Activated CD4-positive, CD25-positive, alpha-beta regulatory T cell treated with anti-CD3 and anti-CD28 coated beads, Interleukin-2, amount 50 U/mL, for 72 hours (primary cell): ENCODE data around the gene DUS4L.
"Not testable (repeated sequence)": the region's sequence is repeated elsewhere in the genome, so short reads cannot be mapped to it uniquely, and the experiment has no call there.

Experiments
- DNase-seq: peaks from one replicate; pipeline ENCODE4 v3.0.0; 2021

DUS4L gene, protein sequence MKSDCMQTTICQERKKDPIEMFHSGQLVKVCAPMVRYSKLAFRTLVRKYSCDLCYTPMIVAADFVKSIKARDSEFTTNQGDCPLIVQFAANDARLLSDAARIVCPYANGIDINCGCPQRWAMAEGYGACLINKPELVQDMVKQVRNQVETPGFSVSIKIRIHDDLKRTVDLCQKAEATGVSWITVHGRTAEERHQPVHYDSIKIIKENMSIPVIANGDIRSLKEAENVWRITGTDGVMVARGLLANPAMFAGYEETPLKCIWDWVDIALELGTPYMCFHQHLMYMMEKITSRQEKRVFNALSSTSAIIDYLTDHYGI

DNA sequence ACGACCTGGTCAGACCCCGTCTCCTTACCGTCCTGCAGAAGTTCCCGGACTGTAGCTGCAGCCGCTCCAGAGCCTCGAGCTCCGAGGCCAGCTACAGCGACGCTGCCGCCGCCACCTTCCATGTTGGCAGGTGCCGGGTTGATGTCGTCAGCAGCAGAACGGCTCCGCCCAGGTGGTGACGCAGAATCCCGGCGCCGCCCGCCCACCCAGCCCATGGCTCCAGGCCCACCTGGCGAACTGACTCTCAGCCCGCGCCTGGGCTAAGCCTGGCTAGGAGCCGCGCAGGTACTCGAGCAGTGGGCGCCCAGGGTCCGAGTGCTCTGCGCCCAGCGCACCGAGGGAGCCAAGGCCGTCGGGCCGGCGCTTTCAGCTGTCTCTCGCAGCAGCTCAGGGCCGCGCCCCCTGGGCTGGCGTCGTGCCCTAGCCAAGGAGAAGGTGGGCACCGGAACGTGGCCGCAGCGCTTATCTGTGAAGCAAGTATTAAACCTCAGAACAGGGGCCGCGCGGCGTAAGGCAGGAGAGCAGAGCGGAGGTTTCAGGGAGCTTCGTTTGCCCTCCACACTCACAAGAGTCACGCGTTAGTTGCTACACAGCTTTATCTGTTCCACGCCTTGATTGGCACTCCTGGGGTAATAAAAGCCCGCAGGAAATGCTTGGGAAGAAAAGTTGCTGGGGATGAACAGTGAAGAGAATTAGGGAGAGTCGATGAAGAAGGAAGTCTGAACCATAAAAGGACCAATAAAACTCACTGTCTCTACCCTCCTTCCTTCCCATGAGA, at the start of gene DUS4L, which contains the start of gene COG5:
DUS4L (plus strand) TSS at position 197 of the 778 bp plus-strand sequence. CDS start 3,100 bp downstream, outside the sequence.
COG5 (minus strand) TSS at position 146 of the 778 bp plus-strand sequence; CDS start at position 122, 24 bp downstream.
- DNase-seq = peak; percentile 79

DNA sequence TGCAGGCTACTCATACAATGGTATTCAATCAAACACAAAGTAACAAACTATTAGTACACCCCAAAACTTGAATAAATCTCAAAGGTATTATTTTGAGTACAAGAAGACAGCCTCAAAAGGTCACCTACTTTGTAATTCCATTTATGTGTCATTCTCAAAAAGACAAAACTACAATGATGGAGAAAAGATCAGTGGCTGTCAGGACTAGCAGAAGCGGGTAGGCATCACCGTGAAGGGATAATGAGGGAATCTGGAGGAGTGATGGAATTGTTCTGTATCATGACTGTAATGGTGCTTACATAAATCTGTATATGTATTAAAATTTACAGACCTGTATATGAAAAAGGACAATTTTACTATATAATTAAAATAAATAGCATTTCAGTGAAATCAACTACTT, 37.1 kb upstream of the DUS4L start:
- DNase-seq = no peak

DNA sequence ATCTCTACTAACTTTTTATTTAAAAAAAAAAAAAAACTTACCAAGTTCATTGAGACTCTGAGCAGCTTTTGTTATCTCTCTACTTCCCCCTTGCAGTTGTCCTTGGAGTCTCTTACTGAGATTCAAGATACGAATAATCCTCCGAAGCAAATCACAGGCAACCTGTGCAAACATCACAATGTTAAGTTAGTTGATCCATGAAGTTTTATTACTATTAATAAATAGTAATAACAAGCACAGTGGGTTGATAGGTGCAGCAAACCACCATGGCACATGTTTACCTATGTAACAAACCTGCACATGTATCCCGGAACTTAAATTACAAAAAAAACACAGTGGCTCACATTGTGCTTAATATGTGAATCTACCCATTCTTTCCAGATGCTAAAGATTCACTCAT, 36.6 kb upstream of the DUS4L start:
- no peak for DNase-seq

DNA sequence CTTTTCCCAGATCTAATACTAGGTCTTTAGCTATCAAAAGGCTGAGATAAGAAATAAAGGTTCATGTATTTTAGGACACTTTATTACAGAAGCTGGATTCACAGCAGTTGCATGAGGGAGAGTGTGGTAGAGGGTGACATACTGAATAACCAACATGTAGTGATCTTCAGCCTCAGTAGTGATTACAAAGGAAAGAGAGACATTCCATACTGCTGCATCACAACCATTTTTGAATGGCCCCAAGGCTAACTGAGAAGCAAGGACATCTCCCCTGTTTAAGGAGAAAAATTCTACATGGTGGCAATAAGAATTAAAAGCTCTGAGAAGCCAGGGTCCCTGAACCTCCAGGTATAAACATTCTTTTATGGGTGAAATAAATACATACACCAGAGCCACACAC, 35.3 kb upstream of the DUS4L start:
- DNase-seq = no peak

DNA sequence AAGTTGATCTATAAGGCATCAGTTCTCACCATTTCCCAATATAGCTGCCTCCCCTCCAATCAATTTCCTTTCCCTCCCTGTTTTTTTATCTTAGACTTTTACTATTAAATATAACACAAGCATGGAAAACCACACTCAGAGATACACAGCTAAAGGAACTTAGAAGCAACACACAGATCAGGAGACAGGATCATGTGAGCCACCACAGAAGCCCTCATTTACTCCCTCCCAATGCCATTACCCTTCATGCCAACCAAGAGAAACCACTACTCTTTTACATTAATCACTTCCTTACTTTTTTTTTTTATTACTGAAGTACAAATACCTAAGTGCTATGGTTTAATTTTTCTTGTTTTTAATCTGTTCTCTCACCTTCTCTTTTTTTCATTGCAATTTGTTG, 33.0 kb upstream of the DUS4L start:
- no peak for DNase-seq

DNA sequence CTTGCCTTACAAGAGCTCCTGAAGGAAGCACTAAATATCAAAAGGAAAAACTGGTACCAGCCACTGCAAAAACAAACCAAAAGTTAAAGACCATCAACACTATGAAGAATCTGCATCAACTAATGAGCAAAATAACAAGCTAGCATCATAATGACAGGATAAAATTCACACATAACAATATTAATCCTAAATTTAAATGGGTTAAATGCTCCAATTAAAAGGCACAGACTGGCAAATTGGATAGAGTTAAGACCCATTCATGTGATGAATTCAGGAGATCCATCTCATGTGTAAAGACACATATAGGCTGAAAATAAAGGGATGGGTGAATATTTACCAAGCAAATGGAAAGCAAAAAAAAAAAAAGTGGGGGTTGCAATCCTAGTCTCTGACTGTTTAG, 29.6 kb upstream of the DUS4L start:
- no peak for DNase-seq

DNA sequence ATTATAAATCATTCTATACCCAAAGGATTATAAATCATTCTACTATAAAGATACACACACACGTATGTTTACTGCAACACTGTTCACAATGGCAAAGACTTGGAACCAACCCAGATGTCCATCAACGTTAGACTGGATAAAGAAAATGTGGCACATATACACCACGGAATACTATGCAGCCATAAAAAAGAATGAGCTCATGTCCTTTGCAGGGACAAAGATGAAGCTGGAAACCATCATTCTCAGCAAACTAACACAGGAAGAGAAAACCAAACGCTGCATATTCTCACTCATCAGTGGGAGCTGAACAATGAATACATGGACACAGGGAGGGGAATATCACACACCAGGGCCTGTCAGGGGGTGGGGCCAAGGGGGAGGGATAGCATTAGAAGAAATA, 26.5 kb upstream of the DUS4L start:
- not testable (repeated sequence) for DNase-seq

DNA sequence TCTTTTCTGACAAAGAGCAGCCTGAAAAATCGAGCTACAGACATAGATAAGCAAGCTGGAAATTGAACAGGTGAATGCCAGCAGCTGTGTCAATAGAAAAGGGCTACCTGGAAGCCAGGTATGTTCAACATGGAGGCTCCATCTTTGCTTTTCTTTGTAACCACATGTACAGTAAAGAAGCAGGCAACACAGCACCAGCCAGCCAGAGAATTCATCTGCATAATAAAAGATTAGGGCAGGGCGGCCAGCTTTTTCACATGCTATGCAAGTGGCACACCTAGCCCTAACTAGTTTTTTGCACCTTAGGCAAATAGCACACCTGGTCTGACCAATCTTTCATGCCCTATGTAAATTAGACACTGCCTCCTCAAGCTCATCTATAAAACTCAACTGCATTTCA, 25.8 kb upstream of the DUS4L start:
- no peak for DNase-seq

DNA sequence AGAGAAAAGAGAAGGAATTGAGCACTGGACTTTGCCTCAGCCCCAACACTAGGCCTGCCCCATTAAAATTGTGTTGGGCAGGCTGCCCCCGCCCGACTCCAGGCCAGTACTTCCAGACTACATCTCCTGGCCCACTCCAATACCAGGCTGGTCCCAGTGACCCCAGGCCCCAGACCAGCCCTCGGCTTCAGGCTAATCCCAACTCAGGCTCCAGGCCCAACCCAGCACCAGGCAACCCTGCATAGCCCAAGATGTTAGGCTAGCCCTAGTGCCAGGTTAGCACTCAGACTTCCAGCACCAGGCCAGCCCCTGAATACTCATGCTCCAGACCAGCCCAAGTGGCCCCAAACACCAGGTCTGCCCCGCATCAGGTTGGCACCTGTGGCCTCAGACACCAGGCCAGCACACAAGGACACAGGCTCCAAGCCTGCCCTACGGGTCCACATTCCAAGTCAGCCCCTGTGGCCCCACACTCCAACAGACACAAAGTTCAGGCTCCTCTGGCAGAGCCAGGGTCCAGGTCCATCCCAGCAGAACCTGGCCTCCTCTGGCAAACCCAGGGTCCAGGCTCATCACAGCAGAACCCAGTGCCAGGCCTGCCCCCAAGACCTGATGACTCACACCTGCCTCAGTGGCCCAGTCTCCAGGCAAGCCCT, 20.3 kb upstream of the DUS4L start:
- DNase-seq = no peak

DNA sequence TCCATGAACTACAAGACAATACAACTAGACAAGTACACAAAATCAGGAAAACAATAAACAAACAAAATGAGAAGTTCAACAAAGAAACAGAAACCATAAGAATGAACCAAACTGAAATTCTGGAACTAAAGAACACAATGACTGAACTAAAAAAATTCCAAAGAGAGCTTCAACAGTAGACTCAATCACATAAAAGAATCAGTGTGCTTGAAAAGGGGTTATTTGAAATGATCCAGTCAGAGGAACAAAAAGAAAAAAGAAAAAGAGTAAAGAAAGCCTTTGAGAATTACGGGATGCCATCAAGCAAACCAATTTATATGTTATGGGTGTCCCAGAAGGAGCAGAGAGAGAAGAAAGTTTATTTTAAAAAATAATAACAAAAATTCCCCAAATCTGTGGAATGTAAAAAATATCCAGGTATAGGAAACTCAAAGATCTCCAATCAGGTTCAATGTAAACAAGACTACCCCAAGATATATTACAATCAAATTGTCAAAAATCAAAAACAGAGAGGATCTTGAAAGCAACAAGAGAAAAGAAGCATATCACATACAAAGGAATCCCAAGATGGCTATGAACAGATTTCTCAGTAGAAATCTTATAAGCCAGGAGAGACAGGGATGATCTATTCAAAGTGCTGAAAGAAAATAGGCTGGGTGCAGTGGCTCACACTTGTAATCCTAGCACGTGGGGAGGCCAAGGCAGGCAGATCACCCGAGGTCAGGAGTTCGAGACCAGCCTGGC, 18.8 kb upstream of the DUS4L start:
- DNase-seq = no peak

DNA sequence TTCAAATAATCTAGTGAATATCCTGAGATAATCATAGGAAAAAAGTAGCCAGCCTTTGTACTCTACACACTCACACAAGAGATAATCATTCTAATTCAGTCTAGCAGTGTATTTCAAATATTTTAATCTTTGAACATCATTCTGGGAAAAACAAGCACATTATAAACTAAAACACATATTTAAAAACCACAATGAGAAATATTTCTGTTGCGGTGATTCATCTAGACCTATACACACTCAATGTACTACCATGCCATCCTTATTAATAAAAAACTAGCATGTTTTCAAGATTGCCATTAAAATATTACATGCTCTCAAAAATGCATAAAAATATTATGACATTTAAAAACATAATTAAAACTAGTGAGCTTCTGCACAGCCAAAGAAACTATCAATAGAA, 11.8 kb upstream of the DUS4L start:
- no peak for DNase-seq

DNA sequence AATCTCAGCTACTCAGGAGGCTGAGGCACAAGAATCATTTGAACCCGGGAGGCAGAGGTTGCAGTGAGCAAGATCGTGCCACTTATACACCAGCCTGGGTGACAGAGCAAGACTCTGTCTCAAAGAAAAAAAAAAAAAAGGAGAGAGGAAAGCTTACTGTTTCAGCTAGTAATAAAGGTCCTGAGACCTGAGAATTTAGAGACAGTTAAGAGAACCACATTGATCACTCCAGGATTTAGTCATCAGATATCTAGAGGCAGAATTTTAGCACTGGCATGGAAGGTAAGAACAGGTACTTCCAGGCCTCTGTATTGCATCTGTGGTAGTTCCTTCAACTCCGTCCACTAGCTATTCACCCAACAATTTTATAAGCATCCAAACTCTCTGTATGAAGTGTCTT, 7.9 kb upstream of the DUS4L start:
- DNase-seq = no peak

DNA sequence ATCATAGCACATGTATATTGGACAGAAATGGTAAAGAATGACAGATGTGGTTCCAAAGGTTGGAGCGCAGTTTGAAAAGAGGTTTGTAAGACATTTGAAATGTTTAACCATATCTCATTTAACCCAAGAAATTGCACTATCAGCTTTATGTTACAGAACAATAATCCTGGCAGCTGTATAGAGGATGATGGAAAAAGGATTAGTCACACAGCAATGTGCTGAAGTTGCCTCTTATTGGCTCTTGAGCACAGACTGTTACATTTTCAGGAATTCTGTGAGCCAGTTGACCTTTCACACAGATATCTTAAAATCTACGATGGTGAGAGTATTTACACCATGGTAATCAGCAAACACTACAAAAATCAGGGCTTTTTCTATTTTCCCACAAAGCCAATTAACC, 3.9 kb upstream of the DUS4L start:
- DNase-seq = no peak

DNA sequence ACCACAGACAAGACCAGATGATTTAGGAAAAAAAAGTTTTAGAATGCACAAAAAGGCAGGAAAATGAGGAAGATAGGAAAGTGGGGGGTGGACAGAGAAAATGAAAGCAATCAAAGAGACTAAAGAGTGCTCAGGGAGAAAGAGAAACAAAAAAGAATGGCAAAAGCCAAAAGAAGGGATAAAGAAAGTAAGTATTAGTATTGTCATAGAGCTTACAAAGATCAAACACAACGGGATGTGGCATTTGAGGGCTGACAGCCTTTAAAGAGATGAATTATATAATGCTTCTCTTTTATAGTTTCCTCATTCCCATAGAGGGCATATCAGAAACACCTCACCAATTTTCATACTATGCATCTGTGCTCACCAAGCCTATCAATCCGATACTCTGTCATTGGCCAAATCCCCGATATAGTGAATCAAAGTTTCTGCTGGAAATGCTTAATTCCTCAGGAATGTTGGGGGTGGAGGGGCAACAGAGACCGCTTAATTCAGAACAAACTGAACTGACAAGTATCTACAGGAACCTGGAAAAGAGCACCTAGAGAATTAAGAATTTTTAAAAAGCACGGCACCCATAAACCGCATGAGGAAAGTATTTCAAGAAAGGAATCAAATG, 2.8 kb upstream of the DUS4L start:
- no peak for DNase-seq

DNA sequence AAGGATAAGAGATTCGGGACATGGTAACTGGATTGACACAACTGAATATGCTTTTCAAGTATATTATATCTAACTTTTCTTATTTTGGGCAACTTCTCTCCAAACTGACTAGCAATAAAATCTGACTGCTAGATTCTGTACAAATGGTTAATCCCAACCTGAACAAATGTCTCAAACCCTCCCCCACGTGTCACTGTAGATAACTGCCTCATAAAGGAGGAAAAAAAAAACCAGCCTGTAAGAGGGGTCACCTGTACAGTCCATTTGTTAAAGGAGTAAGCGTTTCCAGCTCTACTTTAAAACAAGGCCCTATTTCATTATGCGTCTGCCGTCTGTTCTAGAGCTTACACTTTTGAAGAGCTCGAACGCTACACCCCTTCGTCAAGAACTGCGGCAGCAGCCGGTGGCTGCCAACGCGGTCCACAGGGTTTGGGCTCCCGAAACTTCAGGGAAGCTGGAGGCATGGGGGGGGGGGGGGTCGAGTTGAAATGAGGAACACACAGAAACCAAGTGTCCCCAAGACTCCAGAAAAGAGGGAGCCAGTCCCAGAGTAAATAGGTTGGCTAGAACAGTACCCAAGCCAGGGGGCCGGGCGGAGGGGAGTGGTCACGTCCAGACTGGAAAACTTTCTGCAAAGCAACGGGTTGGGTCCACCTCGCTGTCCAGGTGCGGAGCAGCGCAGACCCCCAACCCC, 543 bp upstream of the DUS4L start:
- DNase-seq = no peak

DNA sequence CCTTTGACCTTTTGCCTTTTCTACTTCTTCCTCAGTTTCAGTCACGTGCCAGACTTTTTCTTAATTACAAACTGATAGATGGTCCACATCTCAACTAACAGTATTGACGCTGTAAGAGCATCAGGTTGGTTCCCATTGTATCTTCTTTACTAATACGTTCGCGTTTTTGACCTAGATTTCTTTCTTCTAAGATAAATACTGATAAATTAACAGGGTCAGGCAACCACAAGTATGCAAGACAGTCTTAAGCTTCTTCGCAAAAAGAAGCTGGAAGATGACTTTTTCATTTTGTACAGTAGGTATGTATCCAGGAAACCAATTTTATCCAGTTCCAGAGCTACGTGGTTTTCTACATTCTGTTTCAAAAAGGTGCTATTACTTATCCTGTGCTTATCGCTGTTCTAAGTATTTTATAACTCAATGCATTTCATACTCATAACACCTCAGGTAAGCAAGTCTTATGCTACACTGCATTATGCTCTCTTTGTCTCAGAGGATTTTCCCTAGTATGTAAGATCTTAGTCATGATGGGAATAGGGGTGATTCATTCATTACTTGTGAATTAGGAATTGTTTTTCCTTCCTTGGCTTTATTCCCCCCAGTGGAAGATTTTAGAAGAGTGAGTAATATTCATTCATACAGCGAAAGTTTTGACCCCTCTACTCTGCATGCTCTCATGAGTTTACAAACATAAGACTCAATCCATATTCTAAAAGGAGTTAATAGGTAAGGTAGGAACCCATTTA, 955 bp downstream of the DUS4L start:
- DNase-seq = no peak

DNA sequence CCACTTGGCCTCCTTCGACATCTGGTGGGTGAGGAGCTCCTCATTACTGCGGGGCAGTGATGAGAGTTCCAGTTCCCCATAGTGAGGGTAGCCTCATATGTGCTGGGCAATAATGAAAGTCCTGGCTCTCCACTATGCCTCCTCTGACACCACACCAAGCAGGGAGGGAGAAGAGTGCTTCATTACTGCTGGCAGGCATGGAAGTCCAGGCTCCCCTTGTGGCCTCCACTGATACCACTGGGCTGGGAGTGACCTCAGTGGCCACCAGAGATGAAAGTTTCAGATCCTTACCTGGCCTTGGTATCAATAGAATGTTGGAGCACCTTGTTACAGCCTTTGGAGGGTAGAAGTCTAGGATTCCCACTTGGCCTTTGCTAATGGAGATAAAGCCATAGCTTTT, 6.5 kb downstream of the DUS4L start:
- no peak for DNase-seq

DNA sequence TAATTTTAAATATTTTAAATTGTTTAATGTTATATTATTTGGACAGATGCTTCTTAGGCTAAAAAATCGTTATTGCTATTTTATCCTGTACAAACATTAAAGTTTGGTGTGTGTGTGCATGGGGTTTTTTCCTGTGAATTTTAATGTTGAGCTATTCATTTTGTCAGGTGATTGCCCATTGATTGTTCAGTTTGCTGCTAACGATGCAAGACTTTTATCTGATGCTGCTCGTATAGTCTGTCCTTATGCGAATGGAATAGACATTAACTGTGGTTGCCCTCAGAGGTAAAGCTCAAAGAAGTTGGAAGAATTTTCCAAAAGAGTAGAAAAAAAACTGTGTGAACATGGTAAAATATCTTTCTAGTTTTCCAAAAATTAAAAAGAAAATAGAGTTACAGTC, 9.8 kb downstream of the DUS4L start:
- DNase-seq = no peak

DNA sequence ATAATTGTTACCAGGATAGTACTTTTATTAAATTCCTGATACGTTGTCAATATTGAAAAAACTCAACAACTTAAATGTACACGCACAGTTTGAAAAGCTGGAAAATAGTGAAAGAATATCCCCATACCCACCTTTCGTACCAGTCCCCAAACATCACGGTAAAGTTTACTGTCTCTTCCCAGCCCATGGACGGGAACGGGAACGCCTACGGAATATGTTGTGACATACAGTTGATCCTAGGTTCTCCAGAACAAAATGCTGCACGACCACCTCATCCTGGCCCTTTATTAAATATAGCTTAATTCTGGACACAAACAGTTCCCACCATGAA, 15.7 kb downstream of the DUS4L start:
- DNase-seq = no peak

DNA sequence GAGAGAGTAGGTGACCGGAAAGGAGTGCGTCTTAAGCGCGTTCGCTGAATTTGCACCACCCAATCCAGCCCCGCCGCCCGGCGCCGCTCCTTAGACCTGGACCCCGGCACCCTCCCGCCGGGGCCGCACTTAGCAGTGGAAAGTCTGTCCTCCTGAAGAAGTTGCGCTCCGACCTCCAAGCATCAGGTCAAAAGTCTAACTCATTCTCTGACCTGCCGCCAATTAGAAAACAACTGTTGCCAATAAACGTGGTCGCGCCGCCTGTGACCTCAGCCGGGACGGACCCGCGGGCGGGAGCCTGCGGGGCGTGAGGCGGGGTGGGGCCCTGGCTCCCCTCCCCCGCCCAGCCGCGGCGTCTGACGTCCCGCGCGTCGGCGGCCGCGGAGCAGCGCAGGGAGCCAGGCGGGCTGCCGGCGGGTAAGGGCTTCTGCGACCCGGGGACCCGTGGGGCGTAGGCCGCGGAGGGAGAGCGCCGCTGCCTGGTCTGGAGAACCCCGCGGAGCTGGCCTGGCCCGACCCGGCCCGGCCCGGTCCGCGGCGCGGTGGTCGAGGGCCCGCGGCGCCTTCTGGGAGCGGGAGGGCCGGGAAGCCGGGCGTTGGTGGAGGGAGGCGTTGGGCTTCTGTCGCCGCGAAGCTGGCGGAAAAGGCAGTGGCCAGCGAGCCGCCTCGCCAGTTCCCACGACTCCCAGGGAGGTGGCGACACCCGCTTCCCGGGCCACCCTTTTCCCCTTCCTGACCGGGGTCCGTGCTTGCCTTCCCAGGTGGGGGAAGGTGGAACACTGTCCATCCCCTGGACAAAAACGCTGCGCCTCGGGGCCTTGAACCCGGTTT, 16.3 kb downstream of the DUS4L start, which contains the start of gene BCAP29:
BCAP29 (plus strand) TSS at position 362 of the 831 bp plus-strand sequence. CDS start 527 bp downstream, outside the sequence.
- peak; percentile 78 for DNase-seq
